H1 (cell line): ENCODE measurements around the gene CYP2W1. TPM values are rescaled to one million over a fixed set of nuclear protein-coding genes. Genes with fewer than 3 reads are reported as not detected.

Source experiments
- CTCF ChIA-PET: fragments of 300-600 bp; sonication (Branson Sonifier 250); formaldehyde crosslinking; loops from one replicate; lab custom pipeline; 2021; ENCODE audit not compliant: partially characterized antibody; lab: Charles Lee
- POLR2A ChIA-PET: fragments of 300-600 bp; sonication (Branson Sonifier 250); formaldehyde crosslinking; loops from one replicate; lab custom pipeline; 2021; ENCODE audit warnings: inconsistent platforms; ENCODE audit not compliant: partially characterized antibody; lab: Charles Lee
- DNase-seq, 2 experiments: peaks; one replicate each; pipeline versions ENCODE4 v3.0.0 to v3.0.0-alpha.2; 2010 to 2022; ENCODE audit warnings: low spot score in 2 of 2, low read depth in 1 of 2, mixed read lengths in 1 of 2
- FAIRE-seq: peaks from 2 replicates; lab custom pipeline; 2011; peaks lifted over from hg19 to GRCh38; lab: Jason Lieb, UNC
- H2AFZ ChIP-seq: 2 replicates; pipeline ENCODE4 v1.8.1; 2012; ENCODE audit warnings: low read length, inconsistent platforms
- H2AK5ac ChIP-seq: 2 replicates; pipeline ENCODE4 v1.6.1; 2013; ENCODE audit warnings: low read depth, low read length
- H2BK120ac ChIP-seq: replicated peaks from 2 replicates; pipeline ENCODE3; 2013; ENCODE audit warnings: low read depth, low read length, inconsistent platforms
- H2BK12ac ChIP-seq: 2 replicates; pipeline ENCODE4 v1.6.1; 2013; ENCODE audit warnings: low read depth, low read length
- H2BK15ac ChIP-seq: 2 replicates; pipeline ENCODE4 v1.6.1; 2013; ENCODE audit warnings: low read length
- H2BK20ac ChIP-seq: 2 replicates; pipeline ENCODE4 v1.6.1; 2013; ENCODE audit warnings: low read length
- H2BK5ac ChIP-seq: 2 replicates; pipeline ENCODE4 v1.6.1; 2013; ENCODE audit warnings: low read depth, low read length
- H3K14ac ChIP-seq: 2 replicates; pipeline ENCODE4 v1.6.1; 2013; ENCODE audit warnings: inconsistent platforms; ENCODE audit not compliant: insufficient read length
- H3K18ac ChIP-seq: 2 replicates; pipeline ENCODE4 v1.6.1; 2013; ENCODE audit warnings: low read length; ENCODE audit errors: extremely low read depth
- H3K23ac ChIP-seq: 2 replicates; pipeline ENCODE4 v1.6.1; 2013; ENCODE audit warnings: inconsistent platforms; ENCODE audit not compliant: insufficient read length
- H3K23me2 ChIP-seq: 2 replicates; pipeline ENCODE4 v1.6.1; 2013; ENCODE audit warnings: low read depth, low read length
- H3K27ac ChIP-seq: 2 replicates; pipeline ENCODE4 v1.6.1; 2011; ENCODE audit warnings: low read depth, low read length, inconsistent platforms
- H3K27me3 ChIP-seq, 4 experiments: replicated peaks in 1 of 4; 1 replicate in 1 of 4; 2 replicates in 3 of 4; pipeline versions ENCODE4 v1.6.1 to v1.8.1; 2011 to 2013; ENCODE audit warnings: low read length in 3 of 4, mild to moderate bottlenecking in 3 of 4, inconsistent platforms in 2 of 4, mixed read lengths in 2 of 4, moderate library complexity in 1 of 4; ENCODE audit not compliant: control insufficient read depth in 3 of 4, insufficient read depth in 3 of 4; ENCODE audit errors: extremely low read depth in 1 of 4
- H3K36me3 ChIP-seq, 4 experiments: 2 replicates each; pipeline versions ENCODE4 v1.6.1 to v1.8.1; 2011 to 2013; ENCODE audit warnings: mild to moderate bottlenecking in 4 of 4, low read length in 3 of 4, moderate library complexity in 2 of 4, control low read depth in 1 of 4, inconsistent platforms in 1 of 4; ENCODE audit not compliant: insufficient read depth in 4 of 4, control insufficient read depth in 2 of 4
- H3K4ac ChIP-seq: replicated peaks from 2 replicates; pipeline ENCODE3; 2013; ENCODE audit warnings: low read length, low read depth, mixed read lengths, inconsistent platforms; ENCODE audit not compliant: insufficient read length
- H3K4me1 ChIP-seq, 4 experiments: replicated peaks in 1 of 4; 1 replicate in 1 of 4; 2 replicates in 3 of 4; pipeline versions ENCODE4 v1.6.1 to v1.8.1; 2011 to 2013; ENCODE audit warnings: low read length in 3 of 4, inconsistent platforms in 2 of 4, mixed read lengths in 1 of 4; ENCODE audit not compliant: insufficient read depth in 4 of 4, control insufficient read depth in 3 of 4
- H3K4me2 ChIP-seq, 2 experiments: 2 replicates each; pipeline versions ENCODE4 v1.6.1 to v1.8.1; 2011 to 2013; ENCODE audit warnings: low read depth in 2 of 2, low read length in 2 of 2, control low read depth in 1 of 2, inconsistent platforms in 1 of 2, mild to moderate bottlenecking in 1 of 2; ENCODE audit not compliant: insufficient read depth in 1 of 2
- H3K4me3 ChIP-seq, 4 experiments: fragments of 200-600, 300-600 bp in 1 of 4; sonication (generic), shearing (Covaris generic), sonication (Bioruptor Twin) in 1 of 4; 2 replicates each; pipeline versions ENCODE4 v1.5.1 to v1.8.1; 2011 to 2016; ENCODE audit warnings: low read length in 4 of 4, low read depth in 3 of 4, control low read depth in 2 of 4, inconsistent platforms in 2 of 4, mild to moderate bottlenecking in 2 of 4, mixed read lengths in 1 of 4, moderate library complexity in 1 of 4; ENCODE audit not compliant: insufficient read depth in 2 of 4; ENCODE audit errors: extremely low read depth in 1 of 4
- H3K56ac ChIP-seq: replicated peaks from 2 replicates; pipeline ENCODE3; 2013; ENCODE audit warnings: low read depth, mild to moderate bottlenecking, mixed read lengths, low read length, inconsistent platforms; ENCODE audit not compliant: insufficient read length
- H3K79me1 ChIP-seq: 2 replicates; pipeline ENCODE4 v1.6.1; 2013; ENCODE audit warnings: low read depth, low read length, control low read depth
- H3K79me2 ChIP-seq, 2 experiments: 2 replicates each; pipeline versions ENCODE4 v1.6.1 to v1.8.1; 2012 to 2013; ENCODE audit warnings: low read length in 2 of 2, mild to moderate bottlenecking in 2 of 2, inconsistent platforms in 1 of 2; ENCODE audit not compliant: insufficient read depth in 2 of 2, control insufficient read depth in 1 of 2
- H3K9ac ChIP-seq, 4 experiments: replicated peaks in 1 of 4; 1 replicate in 1 of 4; 2 replicates in 3 of 4; pipeline versions ENCODE4 v1.6.1 to v1.8.1; 2011 to 2013; ENCODE audit warnings: low read depth in 3 of 4, low read length in 3 of 4, control low read depth in 2 of 4, mild to moderate bottlenecking in 2 of 4, moderate library complexity in 2 of 4, inconsistent platforms in 1 of 4; ENCODE audit errors: extremely low read depth in 1 of 4
- H3K9me3 ChIP-seq, 2 experiments: 2 replicates each; pipeline versions ENCODE4 v1.6.1 to v1.8.1; 2012 to 2013; ENCODE audit warnings: mild to moderate bottlenecking in 2 of 2, moderate library complexity in 2 of 2, control low read depth in 1 of 2, inconsistent platforms in 1 of 2, low read depth in 1 of 2, low read length in 1 of 2, mixed read lengths in 1 of 2; ENCODE audit not compliant: insufficient read depth in 2 of 2
- H4K20me1 ChIP-seq, 2 experiments: replicated peaks in 1 of 2; 2 replicates each; pipeline versions ENCODE3 to v1.8.1; 2011 to 2013; ENCODE audit warnings: inconsistent platforms in 2 of 2, low read length in 2 of 2, mild to moderate bottlenecking in 1 of 2; ENCODE audit not compliant: insufficient read depth in 2 of 2, control insufficient read depth in 1 of 2
- H4K5ac ChIP-seq: 2 replicates; pipeline ENCODE4 v1.6.1; 2013; ENCODE audit warnings: low read length, low read depth, mixed read lengths, inconsistent platforms; ENCODE audit not compliant: insufficient read length
- H4K8ac ChIP-seq: 2 replicates; pipeline ENCODE4 v1.8.0; 2013; ENCODE audit warnings: mild to moderate bottlenecking, moderate library complexity, low read length, inconsistent platforms; ENCODE audit not compliant: insufficient read depth; ENCODE audit errors: extremely low read depth
- H4K91ac ChIP-seq: replicated peaks from 2 replicates; pipeline ENCODE3; 2013; ENCODE audit warnings: low read length, mixed read lengths, inconsistent platforms; ENCODE audit not compliant: insufficient read length
- CHD1 ChIP-seq: IDR thresholded peaks from 2 replicates; pipeline ENCODE4 v1.6.1; 2012; ENCODE audit warnings: low read depth, low read length, improper control_type of control experiment
- EGR1 ChIP-seq: IDR thresholded peaks from 2 replicates; pipeline ENCODE4 v1.6.1; 2011; ENCODE audit warnings: low read depth, low read length, borderline replicate concordance
- EZH2 ChIP-seq: fragments of 200-600 bp; sonication (generic); IDR thresholded peaks from 2 replicates; pipeline ENCODE4 v1.7.1; 2012; ENCODE audit warnings: low read depth, mild to moderate bottlenecking, moderate library complexity, low read length, inconsistent platforms; ENCODE audit not compliant: severe bottlenecking
- GTF2F1 ChIP-seq: IDR thresholded peaks from 2 replicates; pipeline ENCODE4 v1.6.1; 2012; ENCODE audit warnings: low read depth, low read length, improper control_type of control experiment, borderline replicate concordance
- KDM1A ChIP-seq: fragments of 200-600, 300-600 bp; sonication (generic); IDR thresholded peaks from 2 replicates; pipeline ENCODE4 v1.7.1; 2016; ENCODE audit warnings: mild to moderate bottlenecking, low read length, borderline replicate concordance
- KDM5A ChIP-seq: fragments of 200-600 bp; IDR thresholded peaks from 2 replicates; pipeline ENCODE4 v1.7.1; 2012; ENCODE audit warnings: mild to moderate bottlenecking, low read length, inconsistent platforms, mixed read lengths
- PHF8 ChIP-seq: fragments of 200-600 bp; sonication (generic); conservative IDR thresholded peaks from 2 replicates; pipeline ENCODE4 v1.7.1; 2012; ENCODE audit warnings: low read depth, mild to moderate bottlenecking, inconsistent platforms, low read length, moderate library complexity
- POLR2AphosphoS5 ChIP-seq: IDR thresholded peaks from 2 replicates; pipeline ENCODE4 v1.6.1; 2011; ENCODE audit warnings: low read depth, low read length
- TAF7 ChIP-seq: optimal IDR thresholded peaks from 2 replicates; pipeline ENCODE3; 2011; ENCODE audit warnings: low read depth, mild to moderate bottlenecking, inconsistent platforms, low read length, moderate library complexity, borderline replicate concordance
- TBP ChIP-seq: IDR thresholded peaks from 2 replicates; pipeline ENCODE4 v1.6.1; 2011; ENCODE audit warnings: low read depth, low read length, improper control_type of control experiment
- YY1 ChIP-seq: IDR thresholded peaks from 2 replicates; pipeline ENCODE4 v1.6.1; 2011; ENCODE audit warnings: low read depth, mild to moderate bottlenecking, low read length
- ZNF274 ChIP-seq: IDR thresholded peaks from 2 replicates; pipeline ENCODE4 v1.7.0; 2012; ENCODE audit warnings: low read length, borderline replicate concordance; ENCODE audit errors: extremely low read depth
- WGBS, 2 experiments: shearing (Covaris generic) in 1 of 2; methylation state at CpG; one replicate each; pipeline versions ENCODE4 v1.1.6 to v1.1.7; 2013 to 2015; ENCODE audit warnings: low lambda C conversion rate in 2 of 2, mixed read lengths in 2 of 2, inconsistent platforms in 1 of 2, low coverage in 1 of 2, missing lambda C conversion rate in 1 of 2; ENCODE audit not compliant: insufficient replicate concordance in 2 of 2, insufficient coverage in 1 of 2, insufficient read length in 1 of 2; ENCODE audit errors: extremely low coverage in 1 of 2, missing lambda C conversion rate in 1 of 2; 5-methylcytosine and 5-hydroxymethylcytosine counted together
- polyA plus RNA-seq, 7 experiments: library from polyadenylated mRNA; depleted of rRNA in 3 of 7; stranded (reverse) in 5 of 7; unstranded in 2 of 7; fragments of >200 nt in 5 of 7; fragments of 200-250 nt in 2 of 7; gene quantifications; 1 replicate in 5 of 7; 2 replicates in 1 of 7; 4 replicates in 1 of 7; pipeline versions ENCODE4 v1.2.1 to v1.2.3, GENCODE V29; 2011 to 2013; ENCODE audit warnings: missing spikeins in 2 of 7, mixed read lengths in 2 of 7
- total RNA-seq: library from RNA; stranded (reverse); fragmentation: NEBNext Ultra II Directional; extraction: Animal tissue kit (Norgen Biotek cat#: 25700); gene quantifications from 2 replicates; pipeline ENCODE4 v1.2.1, GENCODE V29; 2021

The CYP2W1 gene
- total and polyA plus RNA-seq, 2 of the 8 experiments (the other 6 are each of a cell fraction or from before 2014, with no cell fraction given): not detected

DNA sequence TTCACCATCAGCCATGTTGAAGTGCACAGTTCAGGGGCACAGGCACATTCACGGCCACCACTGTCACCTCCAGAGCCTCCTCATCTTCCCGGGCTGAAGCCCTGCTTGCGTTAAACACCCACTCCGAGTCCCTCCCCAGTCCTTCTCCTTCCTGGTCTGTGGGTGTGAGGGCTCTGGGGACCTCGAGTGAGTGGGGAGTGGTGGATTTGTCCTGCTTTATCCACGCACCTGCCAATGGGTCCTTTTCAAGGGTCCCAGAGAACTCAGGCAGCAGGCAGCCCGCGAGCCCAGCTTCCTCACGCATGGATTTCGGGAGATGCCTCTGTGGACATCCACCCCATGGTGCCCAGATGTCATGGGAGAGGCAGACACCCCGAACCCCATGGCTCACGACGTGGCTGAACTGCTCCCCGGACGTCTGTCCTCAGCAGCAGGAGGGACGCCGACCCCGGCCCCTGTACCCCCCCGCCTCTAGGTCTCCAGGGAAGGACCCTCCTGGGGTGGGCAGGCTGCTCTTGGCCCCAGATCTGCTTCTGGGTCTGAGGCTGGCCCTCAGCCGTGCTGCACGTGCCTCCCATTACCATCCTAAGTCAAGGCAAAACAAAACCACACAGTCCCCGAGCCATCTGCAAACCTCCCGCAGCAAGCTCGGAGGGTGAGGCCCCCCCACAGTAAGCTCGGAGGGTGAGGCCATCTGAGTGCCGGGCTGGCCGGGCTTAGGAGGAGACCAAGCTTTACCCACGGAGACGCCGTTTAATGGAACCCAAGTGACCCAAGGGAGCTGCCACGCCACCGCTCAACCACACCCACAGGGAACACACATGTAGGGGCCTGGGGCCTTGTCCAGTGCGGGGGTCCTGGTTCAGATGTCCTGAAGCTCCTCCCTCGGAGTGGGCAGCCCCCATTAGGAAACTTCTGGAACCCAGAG, 9.0 kb downstream of the CYP2W1 start:
- H2AFZ ChIP-seq: no peak overlapping the region
- no peak overlapping the region for H2BK5ac ChIP-seq
- H3K27me3 ChIP-seq: no peaks in the 10 kb centered on the region
- H3K4ac ChIP-seq: peak overlapping the region; percentile 15
- no peak overlapping the region for H3K14ac ChIP-seq
- H4K8ac ChIP-seq: 0 out of 2 replicates have a peak overlapping the region, but pooled peaks have one; percentile 18
- no peaks in the 10 kb centered on the region for H3K9me3 ChIP-seq
- ChIA-PET CTCF (interaction anchor here (0.7 to 10.0 kb wide), 47 partner anchors 8 to 465 kb away, joined by 3 to 143 read pairs (median 8); partner anchors contain the start of genes COX19, CYP2W1 and GPR146), POLR2A (interaction anchor here (1.4 to 2.5 kb wide), 9 partner anchors 10 to 146 kb away, joined by 3 to 8 read pairs (median 5); partner anchors contain the start of genes COX19 and CYP2W1)
- WGBS, 2 experiments: 93% methylated on average over 28 of the region's 34 CpGs; no CpG with 5 or more reads in 1 of the 2 experiments
- no peak overlapping the region for H3K56ac ChIP-seq
- no peak overlapping the region for H2BK120ac ChIP-seq
- no peak for FAIRE-seq
- no peaks in the 10 kb centered on the region for H4K20me1 ChIP-seq
- no peak overlapping the region for H2BK15ac ChIP-seq
- H3K23me2 ChIP-seq: no peaks in the 10 kb centered on the region
- no peak overlapping the region for H3K23ac ChIP-seq
- H2BK12ac ChIP-seq: no peak overlapping the region
- no peak overlapping the region for H3K4me2 ChIP-seq
- peaks cover 0 to 9% (median 5%) of the 10 kb centered on the region in 4 experiments; a peak in 5 of 7 replicates for H3K4me1 ChIP-seq
- no peak overlapping the region for H2BK20ac ChIP-seq
- no peak overlapping the region for H2AK5ac ChIP-seq
- no peaks in the 10 kb centered on the region for H3K79me1 ChIP-seq
- H4K5ac ChIP-seq: no peak overlapping the region
- H3K27ac ChIP-seq: no peak overlapping the region
- H3K18ac ChIP-seq: no peak overlapping the region
- DNase-seq: no peak
- H3K79me2 ChIP-seq: no peaks in the 10 kb centered on the region
- H3K9ac ChIP-seq: no peak overlapping the region
- H4K91ac ChIP-seq: no peak overlapping the region
- H3K4me3 ChIP-seq: no peak overlapping the region
- H3K36me3 ChIP-seq: no peaks in the 10 kb centered on the region
- TF ChIP-seq TBP (no peak), GTF2F1 (no peak), POLR2AphosphoS5 (no peak), TAF7 (no peak), KDM5A (no peak), PHF8 (no peak), EGR1 (no peak), KDM1A (no peak), EZH2 (no peak), ZNF274 (no peak), CHD1 (no peak), YY1 (no peak)
